HUES48 (cell line): Measurements from ENCODE around the gene SLPI.

Source experiments
- H3K27ac ChIP-seq: one replicate; pipeline ENCODE4 v1.7.0; 2013; ENCODE audit warnings: low read depth, low read length, inconsistent platforms
- H3K27me3 ChIP-seq: 2 replicates; pipeline ENCODE4 v1.6.1; 2013; ENCODE audit warnings: mild to moderate bottlenecking, low read length; ENCODE audit not compliant: control insufficient read depth, insufficient read depth
- H3K36me3 ChIP-seq: 2 replicates; pipeline ENCODE4 v1.6.1; 2013; ENCODE audit warnings: low read length; ENCODE audit not compliant: control insufficient read depth, insufficient read depth
- H3K4me1 ChIP-seq: 2 replicates; pipeline ENCODE4 v1.6.1; 2013; ENCODE audit warnings: mild to moderate bottlenecking, low read length; ENCODE audit not compliant: control insufficient read depth, insufficient read depth
- H3K4me3 ChIP-seq: 2 replicates; pipeline ENCODE4 v1.5.1; 2013; ENCODE audit warnings: mild to moderate bottlenecking, low read depth, low read length
- H3K9ac ChIP-seq: 2 replicates; pipeline ENCODE4 v1.6.1; 2013; ENCODE audit warnings: mild to moderate bottlenecking, low read depth, low read length, moderate library complexity
- H3K9me3 ChIP-seq: 2 replicates; pipeline ENCODE4 v1.6.1; 2013; ENCODE audit warnings: low read length; ENCODE audit not compliant: control insufficient read depth, insufficient read depth

The SLPI gene

GRCh38 chr20:45254383-45255262 is at the start of gene SLPI:
Gene SLPI, minus strand, starts transcription at chr20:45254564. Its CDS starts 21 bp downstream, at chr20:45254543.
- no peak within 1 kb of the TSS for H3K27ac ChIP-seq
- H3K9ac ChIP-seq, result no peak within 1 kb of the TSS

GRCh38 chr20:45303586-45304463 is 49.5 kb upstream of the SLPI start:
- Histone ChIP-seq H3K9ac (no peak overlapping the region), H3K36me3 (no peaks in the 10 kb centered on the region), H3K27me3 (peaks cover 4% of the 10 kb centered on the region; the same call in 1 of the 2 replicates), H3K4me1 (peaks cover 9% of the 10 kb centered on the region; the same call in 1 of the 2 replicates), H3K27ac (no peak overlapping the region), H3K4me3 (no peak overlapping the region), H3K9me3 (no peaks in the 10 kb centered on the region)

More at GRCh38 chr20:45254383-45255262, at the start of gene SLPI:
- Histone ChIP-seq H3K36me3 (no peaks in the 10 kb centered on the region), H3K4me1 (peaks cover 11% of the 10 kb centered on the region), H3K27me3 (no peaks in the 10 kb centered on the region), H3K9me3 (no peaks in the 10 kb centered on the region), H3K4me3 (no peak within 1 kb of the TSS)

- no peak overlapping the region for H3K27ac ChIP-seq
- H3K9ac ChIP-seq, result no peak overlapping the region
- H3K27me3 ChIP-seq, result no peaks in the 10 kb centered on the region
- no peaks in the 10 kb centered on the region for H3K9me3 ChIP-seq
- H3K4me1 ChIP-seq, result no peaks in the 10 kb centered on the region
- H3K4me3 ChIP-seq, result no peak overlapping the region
- no peaks in the 10 kb centered on the region for H3K36me3 ChIP-seq
These were observed 47.5 kb upstream of the SLPI start for GRCh38 chr20:45301824-45302271.

- no peak overlapping the region for H3K27ac ChIP-seq
These were observed 46.6 kb upstream of the SLPI start for GRCh38 chr20:45300961-45301360.

GRCh38 chr20:45299786-45300185 is 45.4 kb upstream of the SLPI start:
- Histone ChIP-seq H3K27ac (no peak overlapping the region), H3K9ac (no peak overlapping the region), H3K4me1 (no peaks in the 10 kb centered on the region), H3K27me3 (no peaks in the 10 kb centered on the region), H3K4me3 (no peak overlapping the region), H3K9me3 (peaks cover 6% of the 10 kb centered on the region), H3K36me3 (no peaks in the 10 kb centered on the region)

More at GRCh38 chr20:45300961-45301360, 46.6 kb upstream of the SLPI start:
- no peaks in the 10 kb centered on the region for H3K27me3 ChIP-seq
- no peaks in the 10 kb centered on the region for H3K36me3 ChIP-seq
- no peak overlapping the region for H3K9ac ChIP-seq
- H3K9me3 ChIP-seq, result no peaks in the 10 kb centered on the region
- H3K4me3 ChIP-seq, result no peak overlapping the region
- no peaks in the 10 kb centered on the region for H3K4me1 ChIP-seq

- Histone ChIP-seq H3K27me3 (peaks cover 14% of the 10 kb centered on the region), H3K4me3 (no peak overlapping the region)
These were observed 43.6 kb upstream of the SLPI start for GRCh38 chr20:45297786-45298497.

GRCh38 chr20:45294659-45295058 is 40.3 kb upstream of the SLPI start:
- Histone ChIP-seq H3K4me3 (no peak overlapping the region), H3K36me3 (no peaks in the 10 kb centered on the region), H3K27me3 (peaks cover 24% of the 10 kb centered on the region), H3K4me1 (peaks cover 8% of the 10 kb centered on the region; the same call in 1 of the 2 replicates), H3K9ac (no peak overlapping the region), H3K27ac (no peak overlapping the region), H3K9me3 (peaks cover 10% of the 10 kb centered on the region)

More at GRCh38 chr20:45297786-45298497, 43.6 kb upstream of the SLPI start:
- Histone ChIP-seq H3K4me1 (peaks cover 1% of the 10 kb centered on the region; the same call in 1 of the 2 replicates), H3K36me3 (no peaks in the 10 kb centered on the region), H3K9me3 (peaks cover 10% of the 10 kb centered on the region), H3K9ac (no peak overlapping the region), H3K27ac (no peak overlapping the region)

- Histone ChIP-seq H3K27ac (no peak overlapping the region), H3K4me1 (peaks cover 8% of the 10 kb centered on the region; the same call in 1 of the 2 replicates), H3K9ac (no peak overlapping the region), H3K36me3 (no peaks in the 10 kb centered on the region), H3K27me3 (peaks cover 24% of the 10 kb centered on the region), H3K9me3 (peaks cover 10% of the 10 kb centered on the region), H3K4me3 (peak overlapping the region; percentile 55; the same call in 1 of the 2 replicates)
These were observed 39.6 kb upstream of the SLPI start for GRCh38 chr20:45294003-45294368.

GRCh38 chr20:45293041-45294002 is 39.0 kb upstream of the SLPI start:
- Histone ChIP-seq H3K9me3 (peaks cover 10% of the 10 kb centered on the region), H3K4me3 (peak overlapping the region; percentile 55), H3K9ac (peak overlapping the region; percentile 50), H3K36me3 (no peaks in the 10 kb centered on the region), H3K4me1 (peaks cover 8% of the 10 kb centered on the region; the same call in 1 of the 2 replicates), H3K27ac (peak overlapping the region; percentile 23), H3K27me3 (peaks cover 24% of the 10 kb centered on the region)
